GM19452 (cell line): ENCODE data around the gene PRR7.

Experiments
- ATAC-seq: cut with Tn5 transposase; IDR thresholded peaks from one replicate; pipeline ENCODE4 v1.9.1; 2021; ENCODE audit not compliant: unreplicated experiment

Gene PRR7

DNA sequence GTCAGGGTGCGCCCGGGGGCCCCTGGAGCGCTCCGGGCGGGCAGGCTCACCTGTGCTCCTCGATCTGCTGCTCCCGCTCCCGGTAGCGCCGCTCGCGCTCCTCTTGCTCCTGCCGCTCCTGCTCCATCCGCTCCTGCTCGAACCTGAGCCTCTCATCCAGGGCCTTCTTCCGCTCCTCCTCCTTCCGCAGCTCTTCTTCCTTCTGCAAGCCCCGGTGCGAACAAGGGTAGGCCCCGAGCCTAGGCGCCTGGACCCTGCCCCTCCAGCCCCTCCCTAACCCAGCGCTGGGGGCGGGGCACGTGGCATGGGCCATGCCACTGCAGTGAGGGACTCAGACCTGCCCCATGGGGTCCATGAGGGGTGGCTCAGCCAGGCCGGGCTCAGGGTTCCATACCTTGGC is 20.2 kb downstream of the PRR7 start:
- ATAC-seq: no peak

DNA sequence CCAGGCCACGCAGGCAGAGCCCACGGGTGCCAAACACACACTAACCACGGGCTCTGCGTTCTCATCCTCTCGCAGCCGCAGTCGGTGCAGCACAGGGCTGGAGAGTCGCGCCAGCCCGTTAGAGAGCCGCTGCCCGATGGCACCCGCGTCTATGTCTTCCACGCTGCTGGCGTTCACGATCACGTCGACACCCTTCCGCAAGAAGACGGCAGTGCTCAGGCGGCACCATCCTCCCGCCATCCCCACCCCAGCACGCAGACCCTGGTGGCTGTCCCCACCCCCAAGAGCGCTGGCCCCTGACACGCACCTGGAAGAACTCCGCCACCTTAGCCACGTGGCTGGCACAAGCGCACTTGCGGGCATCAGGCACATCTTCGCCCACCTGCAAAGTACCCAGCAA is 20.8 kb downstream of the PRR7 start:
- ATAC-seq: no peak

DNA sequence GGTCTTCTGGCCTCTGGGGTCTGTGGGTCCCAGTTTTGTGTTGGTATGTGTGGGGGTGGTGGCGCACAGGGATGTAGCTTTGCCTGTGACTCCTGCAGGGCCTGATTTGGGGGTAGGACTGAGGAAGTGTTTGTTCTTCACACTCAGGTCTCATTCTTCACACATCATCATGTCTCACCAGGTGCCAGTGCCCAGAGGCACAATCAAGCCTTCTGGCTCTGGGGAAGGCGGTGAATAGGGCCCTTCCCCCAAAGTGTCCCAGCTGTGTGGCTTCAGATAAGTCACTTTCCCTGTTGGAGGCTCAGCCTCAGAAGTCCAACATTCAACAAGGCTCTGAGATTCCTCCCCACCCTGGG is 21.7 kb downstream of the PRR7 start:
- ATAC-seq: no peak

DNA sequence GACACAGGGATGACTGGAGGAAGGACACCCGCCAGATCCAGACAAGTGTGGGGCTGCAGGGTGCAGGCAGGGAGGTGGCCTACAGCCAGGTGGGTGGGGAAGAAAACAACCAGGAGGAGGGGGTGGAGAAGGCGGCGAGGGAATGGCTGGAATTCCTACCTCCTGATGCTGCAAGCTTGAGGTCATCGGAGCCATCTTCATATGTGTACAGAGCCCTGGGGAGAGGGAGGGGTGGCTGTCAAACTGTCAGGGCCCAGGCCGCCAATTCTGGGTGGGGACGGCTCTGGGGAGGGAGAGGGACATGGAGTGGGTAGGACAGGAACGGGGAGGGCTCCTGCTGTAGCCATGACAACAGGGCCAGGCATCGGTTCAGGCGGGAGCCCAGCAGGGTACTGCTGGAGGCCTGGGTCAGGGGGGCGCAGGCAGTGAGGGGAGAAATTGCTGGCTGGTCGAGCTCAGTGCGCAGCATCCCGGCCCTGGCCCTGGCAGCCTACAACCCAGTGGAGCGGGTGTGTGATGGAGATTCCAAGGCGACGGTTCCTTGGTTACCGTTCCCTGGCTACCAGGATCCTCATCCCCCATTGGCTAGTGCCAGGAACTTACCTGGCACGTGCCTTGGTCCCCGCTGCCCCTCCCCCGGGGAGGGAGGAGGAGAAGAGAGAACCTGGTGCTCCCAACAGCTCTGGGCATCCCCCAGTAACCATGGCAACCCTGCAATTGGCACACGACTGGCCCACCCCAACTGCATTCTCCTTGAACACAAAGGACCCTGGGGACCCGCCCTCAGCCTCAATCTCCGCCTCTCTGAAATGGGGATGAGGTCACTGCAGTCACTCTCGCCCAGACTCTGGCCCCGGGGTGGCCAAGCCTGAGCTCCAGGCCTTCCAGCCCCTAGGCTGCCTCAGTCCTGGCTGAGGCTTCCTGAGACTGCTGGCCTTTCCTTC is 22.3 kb downstream of the PRR7 start:
- ATAC-seq: no peak

DNA sequence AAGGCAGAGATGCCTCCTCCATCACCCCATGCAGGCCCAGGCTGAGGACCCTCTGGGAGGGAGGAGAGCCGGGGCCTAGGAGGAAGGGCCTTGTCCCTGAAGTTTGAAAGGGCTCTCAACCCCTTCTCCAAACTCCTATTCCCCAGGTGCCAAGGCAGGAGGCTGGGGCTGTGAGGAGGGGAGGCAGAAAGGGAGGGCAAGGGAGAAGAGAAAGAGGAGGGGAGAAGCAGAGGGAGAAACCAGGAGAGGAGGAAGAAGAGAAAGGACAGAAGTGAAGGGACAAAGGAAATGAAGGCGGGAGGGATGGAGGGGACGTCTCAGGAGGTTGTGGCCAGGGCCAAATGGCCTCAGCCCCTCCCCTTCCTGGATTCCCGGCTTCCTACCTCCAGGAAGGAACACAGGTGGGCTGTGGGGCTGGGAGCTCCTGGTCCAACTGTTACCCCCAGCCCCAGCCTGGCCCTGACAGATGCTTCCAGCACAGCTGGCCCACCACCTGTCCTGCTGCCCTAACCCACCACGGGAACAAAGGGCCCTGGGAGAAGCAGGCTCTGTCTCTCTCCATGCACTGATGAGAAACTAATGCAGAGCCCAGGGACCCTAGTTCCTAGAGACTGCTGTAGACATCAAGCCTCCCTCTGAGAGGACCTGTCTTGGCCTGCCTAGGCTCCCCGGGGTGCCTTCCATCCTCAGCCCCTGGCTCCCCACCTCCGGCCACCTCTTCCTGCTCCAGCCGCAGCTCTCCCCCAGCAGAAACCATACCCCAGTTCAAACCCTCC is 23.3 kb downstream of the PRR7 start:
- no peak for ATAC-seq

DNA sequence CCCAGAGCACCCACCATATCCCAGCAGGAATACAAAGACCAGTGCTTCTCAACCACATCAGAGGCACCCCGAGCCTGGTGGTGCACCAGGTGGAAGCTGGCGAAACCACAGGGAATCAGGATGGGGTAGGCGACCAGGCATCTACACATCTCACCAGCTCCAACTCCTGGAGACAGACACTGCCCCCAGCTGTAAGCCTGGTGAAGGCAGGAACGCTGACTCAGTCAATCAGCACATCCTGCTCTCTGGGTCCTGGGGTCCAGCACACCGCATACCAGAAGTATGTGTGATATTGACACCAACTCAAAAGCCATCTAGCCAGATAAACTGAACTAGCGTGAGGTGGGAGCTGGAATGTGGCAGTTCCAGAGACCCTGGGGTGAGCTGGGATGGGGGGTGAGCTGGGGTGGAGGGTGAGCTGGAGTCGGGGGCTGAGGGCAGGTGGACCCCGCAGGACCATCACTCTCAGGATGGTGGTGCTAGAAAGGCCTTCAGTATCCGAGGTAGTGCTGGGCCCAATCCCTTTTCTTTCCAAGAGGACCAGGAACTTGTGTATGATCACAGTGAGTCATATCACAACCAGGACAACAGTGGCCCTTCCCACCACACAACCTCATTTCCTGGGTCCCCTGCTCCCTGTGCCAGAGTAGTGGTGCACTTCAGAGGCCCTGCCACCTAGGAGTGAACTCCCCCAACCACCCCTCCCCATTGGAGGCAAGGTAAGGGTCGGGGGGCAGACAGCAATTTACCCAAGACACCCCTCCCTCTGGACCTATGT is 24.3 kb downstream of the PRR7 start:
- no peak for ATAC-seq

GRCh38 chr5:177471610-177472356 is 25.2 kb downstream of the PRR7 start:
- ATAC-seq: no peak

DNA sequence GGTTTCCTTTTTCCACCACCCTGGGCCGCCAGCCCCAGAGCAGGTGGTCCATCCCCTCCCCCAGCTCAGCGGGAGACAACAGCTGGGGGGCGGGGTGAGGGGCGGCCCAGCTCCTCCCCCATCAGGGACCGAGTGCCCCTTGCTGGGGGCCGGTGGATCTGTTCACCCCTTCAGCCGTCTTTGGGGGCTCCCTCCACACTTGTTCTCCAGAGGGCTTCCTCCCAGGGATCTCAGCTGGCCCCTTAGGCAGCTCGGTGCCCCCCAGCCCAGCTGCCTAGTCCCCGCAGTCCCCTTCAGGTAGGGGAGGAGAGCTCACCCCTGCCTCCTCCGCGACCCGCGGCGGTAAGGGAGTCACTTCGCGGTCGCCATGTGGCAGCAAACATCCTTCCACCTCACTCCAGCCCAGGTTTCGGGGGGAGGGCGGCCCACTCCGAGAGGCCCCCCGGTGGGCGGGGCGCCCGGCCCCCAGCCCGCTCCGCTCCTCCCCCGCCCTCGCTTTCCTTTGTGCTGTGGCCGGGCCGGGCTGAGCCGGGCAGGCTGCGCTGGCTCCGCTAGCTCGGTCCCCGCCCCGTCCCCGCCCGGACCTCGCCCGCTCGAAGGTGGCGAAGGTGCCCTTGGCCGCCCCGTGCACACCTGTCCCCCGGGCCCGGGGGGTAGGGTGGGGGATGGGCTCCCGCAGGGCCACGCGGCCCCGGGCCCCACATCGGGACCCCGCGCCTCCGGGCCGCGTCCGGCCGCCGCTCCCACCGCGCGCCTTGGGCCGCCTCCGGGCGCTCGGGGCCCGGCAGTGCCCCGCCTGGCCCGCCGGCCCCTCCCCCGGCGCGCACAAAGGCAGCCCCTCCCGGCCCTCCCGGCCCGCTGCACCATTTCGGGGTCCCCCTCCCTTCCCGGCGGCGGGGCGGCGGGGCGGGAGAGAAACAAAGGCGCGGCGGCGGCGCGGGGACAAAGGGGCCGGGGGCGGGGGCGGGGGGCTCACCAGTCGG is 26.1 kb downstream of the PRR7 start:
- ATAC-seq: peak; percentile 51

- peak; percentile 33 for ATAC-seq
Measured at GRCh38 chr5:177473443-177474001, 26.9 kb downstream of the PRR7 start, which contains the start of gene DBN1. TSS of gene DBN1 (minus strand) at chr5:177473634. CDS start at chr5:177473521, 113 bp downstream.

- no peak for ATAC-seq
Measured at GRCh38 chr5:177474002-177474476, 27.4 kb downstream of the PRR7 start.

- no peak for ATAC-seq
Measured at GRCh38 chr5:177474846-177475562, 28.4 kb downstream of the PRR7 start.

- ATAC-seq: no peak
Measured at GRCh38 chr5:177475563-177476427, 29.2 kb downstream of the PRR7 start.

GRCh38 chr5:177476531-177477233 is 30.1 kb downstream of the PRR7 start:
- no peak for ATAC-seq

GRCh38 chr5:177477701-177478477 is 31.3 kb downstream of the PRR7 start:
- no peak for ATAC-seq

- ATAC-seq: no peak
Measured at GRCh38 chr5:177478711-177479646, 32.4 kb downstream of the PRR7 start.
